Activated CD4-positive, alpha-beta T cell treated with anti-CD3 and anti-CD28 coated beads for 1 hour (primary cell): ENCODE results near the gene IRF6.
"Not testable (repeated sequence)": the region's sequence is repeated elsewhere in the genome, so short reads cannot be mapped to it uniquely, and the experiment has no call there.

Experiments
- DNase-seq: peaks from one replicate; pipeline ENCODE4 v3.0.0-alpha.2; 2020

The IRF6 gene

GRCh38 chr1:209822706-209823105, 16.8 kb upstream of the IRF6 start:
- DNase-seq = no peak

GRCh38 chr1:209820986-209821385, 15.0 kb upstream of the IRF6 start:
- DNase-seq = no peak

GRCh38 chr1:209819058-209819457, 13.1 kb upstream of the IRF6 start:
- DNase-seq = no peak

GRCh38 chr1:209817691-209818090, 11.7 kb upstream of the IRF6 start:
- no peak for DNase-seq

GRCh38 chr1:209816923-209817322, 11.0 kb upstream of the IRF6 start:
- no peak for DNase-seq

- no peak for DNase-seq
These were observed 10.0 kb upstream of the IRF6 start for GRCh38 chr1:209815931-209816341.

- DNase-seq = no peak
These were observed 9.5 kb upstream of the IRF6 start for GRCh38 chr1:209815490-209815889.

GRCh38 chr1:209813902-209814301, 8.0 kb upstream of the IRF6 start:
- no peak for DNase-seq

- no peak for DNase-seq
These were observed 4.8 kb upstream of the IRF6 start for GRCh38 chr1:209810783-209811182.

- DNase-seq = no peak
These were observed 3.7 kb upstream of the IRF6 start for GRCh38 chr1:209809611-209810010.

GRCh38 chr1:209808059-209808581, 2.2 kb upstream of the IRF6 start:
- DNase-seq = no peak

GRCh38 chr1:209807509-209807908, 1.6 kb upstream of the IRF6 start:
- DNase-seq = no peak

- DNase-seq = no peak
These were observed 581 bp downstream of the IRF6 start for GRCh38 chr1:209805341-209805781.

- DNase-seq = no peak
These were observed 2.4 kb downstream of the IRF6 start for GRCh38 chr1:209803568-209803967.

- DNase-seq = no peak
These were observed 3.2 kb downstream of the IRF6 start for GRCh38 chr1:209802780-209803152.

GRCh38 chr1:209802117-209802779, 3.7 kb downstream of the IRF6 start:
- DNase-seq = no peak

GRCh38 chr1:209800984-209801834, 4.7 kb downstream of the IRF6 start:
- DNase-seq = no peak

- DNase-seq = no peak
These were observed 7.8 kb downstream of the IRF6 start for GRCh38 chr1:209797978-209798639.

GRCh38 chr1:209793711-209794110, 12.2 kb downstream of the IRF6 start:
- DNase-seq = not testable (repeated sequence)

GRCh38 chr1:209791920-209792319, 14.0 kb downstream of the IRF6 start:
- DNase-seq = no peak

GRCh38 chr1:209790286-209791193, 15.4 kb downstream of the IRF6 start:
- no peak for DNase-seq

- no peak for DNase-seq
These were observed 16.7 kb downstream of the IRF6 start for GRCh38 chr1:209789245-209789644.
